Epithelial cell of prostate (primary cell): ENCODE results near the gene CBFB.
"Not testable (repeated sequence)": the region's sequence is repeated elsewhere in the genome, so short reads cannot be mapped to it uniquely, and the experiment has no call there.

Source experiments
- DNase-seq: peaks from one replicate; pipeline ENCODE4 v3.0.0-alpha.2; 2011; ENCODE audit warnings: low read depth, low spot score
- H3K27ac ChIP-seq: fragments of 450-650 bp; 2 replicates; pipeline ENCODE4 v1.5.1; 2017; ENCODE audit warnings: mild to moderate bottlenecking

Gene CBFB

DNA sequence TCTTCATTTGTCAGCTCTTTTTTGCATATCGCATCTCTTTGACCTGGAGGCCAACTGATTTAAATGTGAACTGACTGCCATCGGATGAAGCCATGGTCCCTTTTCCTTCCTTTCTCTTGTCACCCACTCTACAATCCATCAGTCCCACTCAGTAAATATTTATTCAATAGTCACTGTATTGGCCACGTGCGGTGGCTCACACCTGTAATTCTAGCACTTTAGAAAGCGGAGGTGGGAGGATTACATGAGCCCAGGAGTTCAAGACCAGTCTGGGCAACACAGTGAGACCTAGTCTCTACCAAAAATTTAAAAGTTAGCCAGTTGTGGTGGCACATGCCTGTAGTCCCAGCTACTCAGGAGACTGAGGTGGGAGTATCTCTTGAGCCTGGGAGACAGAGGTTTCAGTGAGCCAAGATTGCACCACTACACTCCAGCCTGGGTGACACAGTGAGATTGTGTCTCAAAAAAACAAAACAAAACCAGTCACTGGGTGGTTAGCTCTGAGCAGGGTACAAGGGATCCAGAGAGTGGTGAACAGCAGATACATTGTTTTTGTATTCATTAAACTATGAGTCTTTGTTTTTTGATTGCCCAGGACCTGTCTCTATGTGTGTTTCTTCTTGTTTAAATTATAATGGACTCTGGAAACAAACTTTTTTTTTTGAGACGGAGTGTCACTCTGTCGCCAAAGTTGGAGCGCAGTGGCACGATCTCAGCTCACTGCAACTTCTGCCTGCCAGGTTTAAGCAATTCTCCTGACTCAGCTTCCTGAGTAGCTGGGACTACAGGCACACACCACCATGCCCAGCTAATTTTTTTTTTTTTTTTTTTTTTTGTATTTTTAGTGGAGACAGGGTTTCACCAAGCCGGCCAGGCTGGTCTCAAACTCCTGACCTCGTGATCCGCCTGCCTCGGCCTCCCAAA lies 87.7 kb downstream of the CBFB start:
- H3K27ac ChIP-seq, result no peak overlapping the region
- no peak for DNase-seq

- no peak overlapping the region for H3K27ac ChIP-seq
- DNase-seq, result no peak
Observed at GRCh38 chr16:67117716-67118115, 88.8 kb downstream of the CBFB start.

- no peak for DNase-seq
- no peak overlapping the region for H3K27ac ChIP-seq
Observed at GRCh38 chr16:67120025-67120424, 91.1 kb downstream of the CBFB start.

DNA sequence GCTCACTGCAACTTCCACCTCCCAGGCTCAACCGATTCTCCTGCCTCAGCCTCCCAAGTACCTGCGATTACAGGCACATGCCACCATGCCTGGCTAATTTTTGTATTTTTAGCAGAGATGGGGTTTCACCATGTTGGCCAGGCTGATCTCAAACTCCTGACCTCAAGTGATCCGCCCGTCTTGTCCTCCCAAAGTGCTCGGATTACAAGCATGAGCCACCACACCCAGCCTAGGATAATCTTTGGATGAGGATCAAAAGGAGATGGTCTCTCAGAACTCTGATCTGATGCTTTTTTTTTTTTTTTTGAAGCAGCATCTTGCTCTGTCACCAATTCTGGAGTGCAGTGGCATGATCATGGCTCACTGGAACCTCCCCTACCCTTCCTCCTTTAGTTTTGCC lies 93.8 kb downstream of the CBFB start:
- not testable (repeated sequence) for DNase-seq, H3K27ac ChIP-seq

DNA sequence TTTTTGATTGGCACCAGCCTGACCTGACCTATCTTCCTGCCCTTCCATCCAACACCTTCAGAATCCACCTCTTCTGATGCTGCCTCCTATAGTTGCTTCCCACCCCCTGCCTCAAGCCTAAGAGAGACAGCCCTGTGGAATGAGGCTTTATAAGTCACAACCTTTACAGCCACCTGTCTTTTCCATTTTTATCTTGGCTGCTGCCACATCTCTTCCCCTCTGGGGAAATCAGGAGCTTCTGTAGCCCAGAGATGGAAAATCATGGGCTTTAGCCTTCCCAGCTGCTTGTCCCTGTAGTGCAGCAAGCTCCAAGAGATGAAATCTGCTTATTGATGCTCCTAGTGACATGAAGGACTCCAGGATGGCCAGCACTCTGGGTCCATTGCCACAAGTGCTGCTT lies 99.5 kb downstream of the CBFB start:
- no peak overlapping the region for H3K27ac ChIP-seq
- no peak for DNase-seq

GRCh38 chr16:67128887-67129286 lies 99.9 kb downstream of the CBFB start:
- no peak overlapping the region for H3K27ac ChIP-seq
- no peak for DNase-seq

DNA sequence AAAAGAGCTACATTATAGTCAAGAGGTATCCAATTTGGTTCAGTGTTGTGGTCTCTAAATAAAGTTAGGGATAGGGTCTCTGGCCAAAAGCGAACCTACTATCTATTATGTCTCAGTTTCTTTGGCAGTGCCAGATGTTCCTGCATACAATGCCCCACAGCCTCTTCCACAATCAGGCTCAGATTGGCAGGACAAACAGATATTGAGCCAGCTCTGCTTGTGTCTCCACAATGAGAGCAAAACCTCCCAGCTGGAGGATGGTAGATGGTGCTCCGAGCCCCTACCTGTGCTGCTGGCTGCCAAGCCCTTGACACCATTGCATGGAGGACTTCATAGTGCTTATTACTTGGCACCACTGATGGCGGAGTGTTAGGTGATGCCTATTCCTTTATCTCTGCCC lies 100.5 kb downstream of the CBFB start:
- no peak overlapping the region for H3K27ac ChIP-seq
- DNase-seq, result no peak

DNA sequence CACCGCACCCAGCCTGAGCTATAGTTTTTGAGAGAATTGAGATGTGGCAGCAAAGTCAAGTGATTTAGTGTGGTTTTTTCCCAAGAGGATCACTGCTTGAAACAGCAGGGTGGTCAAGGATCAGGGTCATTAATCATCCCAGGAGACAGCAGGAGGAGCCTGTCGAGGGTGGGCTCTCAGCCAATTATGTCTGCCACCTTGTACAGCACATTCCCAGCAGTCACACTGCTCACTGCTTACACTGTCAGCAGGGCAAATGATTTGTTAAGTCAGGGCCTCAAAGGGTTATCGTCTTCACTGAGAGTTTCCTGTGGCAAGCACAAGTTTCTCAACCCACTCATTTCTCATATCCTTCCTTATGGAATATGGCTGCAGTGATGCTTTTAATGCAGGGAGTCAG lies 108.7 kb downstream of the CBFB start:
- no peak for DNase-seq
- no peak overlapping the region for H3K27ac ChIP-seq

DNA sequence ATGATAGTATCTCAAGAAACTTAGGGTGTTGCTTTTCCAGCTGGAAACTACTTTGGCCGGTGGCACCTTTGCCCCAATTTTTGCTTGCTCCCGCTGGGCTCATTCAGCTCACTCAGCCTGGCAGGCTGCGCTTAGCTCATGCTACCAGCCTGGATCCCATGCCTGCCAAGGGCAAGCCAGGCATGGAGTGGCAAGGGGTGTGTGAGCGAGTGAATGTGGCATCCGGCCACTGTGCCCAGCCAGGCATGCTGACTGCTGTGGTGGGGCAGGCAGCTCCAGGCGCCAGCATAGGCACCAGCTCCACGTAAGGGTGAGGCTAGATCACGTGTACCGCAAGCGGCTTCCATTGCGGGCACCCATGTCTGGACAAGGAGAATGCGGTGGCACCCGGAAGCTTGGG lies 112.4 kb downstream of the CBFB start:
- H3K27ac ChIP-seq, result no peak overlapping the region
- DNase-seq, result no peak

- DNase-seq, result no peak
- no peak overlapping the region for H3K27ac ChIP-seq
Observed at GRCh38 chr16:67142342-67142741, 113.4 kb downstream of the CBFB start.

- H3K27ac ChIP-seq, result no peak overlapping the region
Observed at GRCh38 chr16:67144943-67145342, 116.0 kb downstream of the CBFB start.

GRCh38 chr16:67145746-67146145 lies 116.8 kb downstream of the CBFB start:
- DNase-seq, result no peak
- H3K27ac ChIP-seq, result no peak overlapping the region

More at GRCh38 chr16:67144943-67145342, 116.0 kb downstream of the CBFB start:
- DNase-seq, result no peak

GRCh38 chr16:67146523-67147357 lies 117.8 kb downstream of the CBFB start:
- H3K27ac ChIP-seq, result peak overlapping the region; percentile 56
- DNase-seq, result no peak

GRCh38 chr16:67147437-67148140 lies 118.6 kb downstream of the CBFB start:
- no peak for DNase-seq
- peak overlapping the region; percentile 56 for H3K27ac ChIP-seq

- H3K27ac ChIP-seq, result peak overlapping the region; percentile 56
- no peak for DNase-seq
Observed at GRCh38 chr16:67148221-67148620, 119.3 kb downstream of the CBFB start.

GRCh38 chr16:67148656-67149275 lies 119.8 kb downstream of the CBFB start:
- DNase-seq, result no peak
- no peak overlapping the region for H3K27ac ChIP-seq

DNA sequence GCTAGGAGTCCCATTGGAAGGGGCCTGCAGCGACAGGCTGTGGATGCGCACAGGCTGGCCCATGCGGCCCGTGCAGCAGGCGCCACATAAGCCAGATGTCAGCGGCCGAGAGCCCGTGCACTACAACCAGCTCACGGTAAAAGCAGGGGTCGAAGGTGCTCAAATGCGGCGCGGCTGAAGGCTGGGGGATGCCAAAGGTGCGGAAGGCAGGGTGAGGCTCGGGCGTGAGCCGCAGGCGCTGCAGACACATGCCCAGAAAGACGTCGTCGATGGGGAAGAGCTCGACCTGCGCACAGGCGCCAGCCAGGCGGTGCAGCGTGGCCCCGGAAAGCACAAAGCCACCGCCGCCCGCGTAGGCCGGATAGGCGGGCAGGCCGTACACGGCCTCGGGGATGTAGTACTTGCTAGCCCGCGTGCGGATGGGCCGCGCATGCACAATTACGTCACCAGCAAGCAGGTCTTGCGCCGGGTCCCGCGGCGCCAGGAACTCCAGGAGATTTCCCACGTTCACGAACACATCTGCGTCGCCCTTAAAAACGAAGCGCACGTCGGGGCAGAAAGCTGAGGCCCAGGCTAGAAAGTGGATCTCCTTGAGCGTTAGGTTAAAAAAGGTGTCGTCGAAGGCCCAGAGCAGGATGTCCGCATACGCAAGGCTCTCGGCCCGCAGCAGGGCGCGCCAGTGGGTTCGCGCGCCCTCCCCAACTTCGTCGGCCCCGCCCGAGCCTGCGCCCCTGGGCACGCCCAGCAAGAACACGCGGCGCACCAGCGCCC lies 120.5 kb downstream of the CBFB start:
- no peak for DNase-seq
- no peak overlapping the region for H3K27ac ChIP-seq

GRCh38 chr16:67150047-67150832 lies 121.3 kb downstream of the CBFB start:
- DNase-seq, result no peak
- H3K27ac ChIP-seq, result peak overlapping the region; percentile 43
